ENCODE data around the gene R3HDM2.

DNA sequence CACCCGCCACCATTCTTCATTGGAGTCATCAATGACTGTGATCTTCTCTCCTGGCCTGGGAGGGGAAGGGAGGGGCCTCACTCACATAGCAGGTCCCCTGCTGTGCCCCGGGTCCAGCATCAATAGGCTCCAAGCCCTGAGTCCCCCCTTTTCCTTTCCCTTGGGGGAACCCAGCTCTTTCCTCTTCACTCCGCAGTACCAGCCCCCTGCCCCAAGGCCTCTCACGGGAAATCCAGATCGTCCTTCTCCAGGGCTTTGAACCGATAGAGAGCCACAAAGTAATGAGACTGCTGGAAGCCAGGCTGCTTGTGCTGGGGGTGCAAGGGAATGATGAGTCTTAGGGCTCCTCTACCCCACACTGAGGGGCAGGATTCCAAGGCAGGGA lies 186.5 kb downstream of the R3HDM2 start:
- TF ChIP-seq, protein P1, sequence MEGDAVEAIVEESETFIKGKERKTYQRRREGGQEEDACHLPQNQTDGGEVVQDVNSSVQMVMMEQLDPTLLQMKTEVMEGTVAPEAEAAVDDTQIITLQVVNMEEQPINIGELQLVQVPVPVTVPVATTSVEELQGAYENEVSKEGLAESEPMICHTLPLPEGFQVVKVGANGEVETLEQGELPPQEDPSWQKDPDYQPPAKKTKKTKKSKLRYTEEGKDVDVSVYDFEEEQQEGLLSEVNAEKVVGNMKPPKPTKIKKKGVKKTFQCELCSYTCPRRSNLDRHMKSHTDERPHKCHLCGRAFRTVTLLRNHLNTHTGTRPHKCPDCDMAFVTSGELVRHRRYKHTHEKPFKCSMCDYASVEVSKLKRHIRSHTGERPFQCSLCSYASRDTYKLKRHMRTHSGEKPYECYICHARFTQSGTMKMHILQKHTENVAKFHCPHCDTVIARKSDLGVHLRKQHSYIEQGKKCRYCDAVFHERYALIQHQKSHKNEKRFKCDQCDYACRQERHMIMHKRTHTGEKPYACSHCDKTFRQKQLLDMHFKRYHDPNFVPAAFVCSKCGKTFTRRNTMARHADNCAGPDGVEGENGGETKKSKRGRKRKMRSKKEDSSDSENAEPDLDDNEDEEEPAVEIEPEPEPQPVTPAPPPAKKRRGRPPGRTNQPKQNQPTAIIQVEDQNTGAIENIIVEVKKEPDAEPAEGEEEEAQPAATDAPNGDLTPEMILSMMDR (IDR thresholded peaks at IDR 0.05) = no peak
- TF ChIP-seq POLR2A (IDR thresholded peaks at IDR 0.05) (no peak), EP300 (IDR thresholded peaks at IDR 0.05) (no peak)
